ENCODE results near the gene DIP2B.

DNA sequence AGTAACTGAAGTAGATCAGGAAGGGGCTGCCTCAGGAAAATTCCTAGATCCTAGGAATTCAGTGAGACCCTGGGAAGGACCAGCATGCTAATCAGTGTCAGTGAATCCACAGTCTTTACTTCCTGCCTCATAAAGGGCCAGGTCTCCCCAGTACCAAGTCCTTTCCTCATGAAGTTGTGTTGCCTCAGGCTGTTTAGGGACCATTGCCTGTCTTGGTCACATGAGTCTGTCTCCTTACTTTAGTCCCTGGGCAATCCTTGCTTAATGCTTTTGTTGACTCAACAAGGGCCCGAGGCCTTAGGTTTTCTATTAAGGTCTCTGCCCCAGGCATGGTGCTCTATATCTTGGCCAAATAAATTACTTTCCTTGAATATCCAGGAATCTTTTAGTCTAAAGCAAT is 243.0 kb downstream of the DIP2B start:
- no peak for TF ChIP-seq POLR2A (IDR thresholded peaks at IDR 0.05)
- TF ChIP-seq, protein P1, sequence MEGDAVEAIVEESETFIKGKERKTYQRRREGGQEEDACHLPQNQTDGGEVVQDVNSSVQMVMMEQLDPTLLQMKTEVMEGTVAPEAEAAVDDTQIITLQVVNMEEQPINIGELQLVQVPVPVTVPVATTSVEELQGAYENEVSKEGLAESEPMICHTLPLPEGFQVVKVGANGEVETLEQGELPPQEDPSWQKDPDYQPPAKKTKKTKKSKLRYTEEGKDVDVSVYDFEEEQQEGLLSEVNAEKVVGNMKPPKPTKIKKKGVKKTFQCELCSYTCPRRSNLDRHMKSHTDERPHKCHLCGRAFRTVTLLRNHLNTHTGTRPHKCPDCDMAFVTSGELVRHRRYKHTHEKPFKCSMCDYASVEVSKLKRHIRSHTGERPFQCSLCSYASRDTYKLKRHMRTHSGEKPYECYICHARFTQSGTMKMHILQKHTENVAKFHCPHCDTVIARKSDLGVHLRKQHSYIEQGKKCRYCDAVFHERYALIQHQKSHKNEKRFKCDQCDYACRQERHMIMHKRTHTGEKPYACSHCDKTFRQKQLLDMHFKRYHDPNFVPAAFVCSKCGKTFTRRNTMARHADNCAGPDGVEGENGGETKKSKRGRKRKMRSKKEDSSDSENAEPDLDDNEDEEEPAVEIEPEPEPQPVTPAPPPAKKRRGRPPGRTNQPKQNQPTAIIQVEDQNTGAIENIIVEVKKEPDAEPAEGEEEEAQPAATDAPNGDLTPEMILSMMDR (IDR thresholded peaks at IDR 0.05), result no peak
